ENCODE results near the gene BAIAP2L1. TPM values are rescaled to one million over a fixed set of nuclear protein-coding genes. Genes with fewer than 3 reads are reported as not detected.

Gene BAIAP2L1
- total RNA-seq, 2 donors from 2014 or later, result 30.5 to 38.4 TPM

- H3K4me1 Mint-ChIP-seq, result peaks cover 25% of the 10 kb centered on the region
- Histone ChIP-seq H3K9me3 (ENCODE audit: control insufficient read depth, low read length) (no peaks in the 10 kb centered on the region), H3K9ac (ENCODE audit: extremely low read depth, low read length, poor library complexity, severe bottlenecking) (no peak overlapping the region), H3K4me1 (ENCODE audit: control insufficient read depth, insufficient read depth, low read length) (no peaks in the 10 kb centered on the region), H3K36me3 (ENCODE audit: control insufficient read depth, insufficient read depth, low read length) (peaks cover 23% of the 10 kb centered on the region), H3K4me3 (ENCODE audit: low read length) (no peak overlapping the region), H3K27ac (ENCODE audit: low read depth, low read length) (no peak overlapping the region), H3K27me3 (ENCODE audit: control insufficient read depth, insufficient read depth, low read length, poor library complexity, severe bottlenecking) (no peaks in the 10 kb centered on the region)
- no peak overlapping the region for H3K4me3 Mint-ChIP-seq
- DNase-seq, result no peak
- H3K27me3 Mint-ChIP-seq (ENCODE audit: insufficient read depth), result no peaks in the 10 kb centered on the region
- H3K9me3 Mint-ChIP-seq, result no peaks in the 10 kb centered on the region
- WGBS, 2 experiments (ENCODE audit: insufficient coverage in 1 of 2, insufficient read length in 1 of 2), result 90 to 97% methylated on average over 6 to 21 of the region's 21 CpGs
- H3K27ac Mint-ChIP-seq, result no peak overlapping the region
- H3K36me3 Mint-ChIP-seq (ENCODE audit: low read depth), result peaks cover 23% of the 10 kb centered on the region
- no peak for TF ChIP-seq CTCF (conservative IDR thresholded peaks at IDR 0.05)
These were observed 114.0 kb downstream of the BAIAP2L1 start for GRCh38 chr7:98286701-98287485.

DNA sequence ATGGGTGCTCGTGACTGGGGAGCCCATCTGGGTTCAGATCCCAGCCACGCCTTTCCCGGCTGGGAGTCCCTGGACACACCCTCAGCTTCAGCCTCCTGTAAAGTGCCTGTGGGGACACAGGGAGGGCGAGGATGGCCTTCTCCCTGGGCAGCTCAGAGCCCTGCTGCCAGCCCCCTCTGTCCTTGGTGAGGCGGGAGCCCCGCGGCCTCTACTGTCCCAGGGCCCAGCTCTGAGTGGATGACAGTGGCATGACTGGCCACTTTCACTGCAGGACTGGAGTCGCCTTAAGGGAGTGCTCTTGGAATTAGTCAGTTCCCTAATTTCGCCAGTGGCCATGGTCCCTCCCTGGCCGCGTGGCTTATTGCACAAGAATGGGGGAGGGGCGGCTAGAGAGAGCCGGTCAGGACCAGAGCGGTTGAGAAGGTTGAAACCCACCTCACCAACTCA is 114.8 kb downstream of the BAIAP2L1 start:
- H3K9me3 ChIP-seq (ENCODE audit: control insufficient read depth, low read length), result no peaks in the 10 kb centered on the region
- H3K27ac ChIP-seq (ENCODE audit: low read depth, low read length), result no peak overlapping the region
- peaks cover 25% of the 10 kb centered on the region for H3K4me1 Mint-ChIP-seq
- no peak overlapping the region for H3K4me3 Mint-ChIP-seq
- H3K9me3 Mint-ChIP-seq, result no peaks in the 10 kb centered on the region
- no peak for TF ChIP-seq CTCF (conservative IDR thresholded peaks at IDR 0.05)
- DNase-seq, result no peak
- H3K9ac ChIP-seq (ENCODE audit: extremely low read depth, low read length, poor library complexity, severe bottlenecking), result no peak overlapping the region
- 82 to 90% methylated on average over 5 to 14 of the region's 14 CpGs for WGBS, 2 experiments (ENCODE audit: insufficient coverage in 1 of 2, insufficient read length in 1 of 2)
- H3K4me1 ChIP-seq (ENCODE audit: control insufficient read depth, insufficient read depth, low read length), result no peaks in the 10 kb centered on the region
- H3K27me3 ChIP-seq (ENCODE audit: control insufficient read depth, insufficient read depth, low read length, poor library complexity, severe bottlenecking), result no peaks in the 10 kb centered on the region
- no peak overlapping the region for H3K4me3 ChIP-seq (ENCODE audit: low read length)
- H3K36me3 Mint-ChIP-seq (ENCODE audit: low read depth), result peaks cover 15% of the 10 kb centered on the region
- H3K27me3 Mint-ChIP-seq (ENCODE audit: insufficient read depth), result no peaks in the 10 kb centered on the region
- H3K27ac Mint-ChIP-seq, result no peak overlapping the region
- peaks cover 17% of the 10 kb centered on the region for H3K36me3 ChIP-seq (ENCODE audit: control insufficient read depth, insufficient read depth, low read length)

- Histone ChIP-seq H3K4me1 (ENCODE audit: control insufficient read depth, insufficient read depth, low read length) (no peaks in the 10 kb centered on the region), H3K9ac (ENCODE audit: extremely low read depth, low read length, poor library complexity, severe bottlenecking) (no peak overlapping the region), H3K9me3 (ENCODE audit: control insufficient read depth, low read length) (no peaks in the 10 kb centered on the region), H3K36me3 (ENCODE audit: control insufficient read depth, insufficient read depth, low read length) (peaks cover 17% of the 10 kb centered on the region), H3K4me3 (ENCODE audit: low read length) (no peak overlapping the region), H3K27ac (ENCODE audit: low read depth, low read length) (no peak overlapping the region), H3K27me3 (ENCODE audit: control insufficient read depth, insufficient read depth, low read length, poor library complexity, severe bottlenecking) (no peaks in the 10 kb centered on the region)
- no peak overlapping the region for H3K4me3 Mint-ChIP-seq
- no peaks in the 10 kb centered on the region for H3K9me3 Mint-ChIP-seq
- no peak for TF ChIP-seq CTCF (conservative IDR thresholded peaks at IDR 0.05)
- no peaks in the 10 kb centered on the region for H3K27me3 Mint-ChIP-seq (ENCODE audit: insufficient read depth)
- no peak for DNase-seq
- H3K27ac Mint-ChIP-seq, result no peak overlapping the region
- peaks cover 25% of the 10 kb centered on the region for H3K4me1 Mint-ChIP-seq
- H3K36me3 Mint-ChIP-seq (ENCODE audit: low read depth), result peaks cover 12% of the 10 kb centered on the region
- WGBS, 2 experiments (ENCODE audit: insufficient coverage in 1 of 2, insufficient read length in 1 of 2), result 89% methylated on average over 11 to 21 of the region's 21 CpGs
These were observed 115.5 kb downstream of the BAIAP2L1 start for GRCh38 chr7:98285157-98286092.
